SK-MEL-5 (cell line): ENCODE data around the gene SPAG16. TPM values are rescaled to one million over a fixed set of nuclear protein-coding genes. Genes with fewer than 3 reads are reported as not detected.
"Not testable (repeated sequence)": the region's sequence is repeated elsewhere in the genome, so short reads cannot be mapped to it uniquely, and the experiment has no call there.

ENCODE experiments used
- DNase-seq: peaks from one replicate; pipeline ENCODE4 v3.0.0-alpha.2; 2016; ENCODE audit warnings: low read depth, low spot score
- in situ Hi-C: cut with HindIII; loops from 2 replicates; pipeline ENCODE4 v1.10.0; 2016; ENCODE audit warnings: low sequenced_read_pairs, high pct_unique_total_duplicates, low pct_unique_long_range_greater_than_20kb
- total RNA-seq: library from RNA; depleted of rRNA; stranded (reverse); fragments of >200 nt; shearing (Covaris generic); gene quantifications from 2 replicates; pipeline ENCODE4 v1.2.3, GENCODE V29; 2014

Gene SPAG16
- total RNA-seq, 1 experiment from 2014 or later, result 17.4 TPM

- no peak for DNase-seq
- in situ Hi-C loops, result no loop called here
Measured at GRCh38 chr2:213703406-213704098, 419.3 kb downstream of the SPAG16 start.

- in situ Hi-C loops, result no loop called here
Measured at GRCh38 chr2:213710164-213710563, 425.9 kb downstream of the SPAG16 start.

DNA sequence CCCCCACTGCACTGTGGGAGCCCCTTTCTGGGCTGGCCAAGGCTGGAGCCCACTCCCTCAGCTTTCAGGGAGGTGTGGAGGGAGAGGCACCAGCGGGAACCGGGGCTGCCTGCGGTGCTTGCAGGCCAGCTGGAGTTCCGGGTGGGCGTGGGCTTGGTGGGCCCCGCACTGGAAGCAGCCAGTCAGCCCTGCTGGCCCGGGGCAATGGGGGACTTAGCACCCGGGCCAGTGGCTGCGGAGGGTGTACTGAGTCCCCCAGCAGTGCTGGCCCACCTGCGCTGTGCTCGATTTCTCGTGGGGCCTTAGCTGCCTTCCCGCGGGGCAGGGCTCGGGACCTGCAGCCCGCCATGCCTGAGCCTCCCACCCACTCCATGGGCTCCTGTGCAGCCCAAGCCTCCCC is 434.1 kb downstream of the SPAG16 start:
- in situ Hi-C loops, DNase-seq: not testable (repeated sequence)

More at GRCh38 chr2:213710164-213710563, 425.9 kb downstream of the SPAG16 start:
- no peak for DNase-seq

DNA sequence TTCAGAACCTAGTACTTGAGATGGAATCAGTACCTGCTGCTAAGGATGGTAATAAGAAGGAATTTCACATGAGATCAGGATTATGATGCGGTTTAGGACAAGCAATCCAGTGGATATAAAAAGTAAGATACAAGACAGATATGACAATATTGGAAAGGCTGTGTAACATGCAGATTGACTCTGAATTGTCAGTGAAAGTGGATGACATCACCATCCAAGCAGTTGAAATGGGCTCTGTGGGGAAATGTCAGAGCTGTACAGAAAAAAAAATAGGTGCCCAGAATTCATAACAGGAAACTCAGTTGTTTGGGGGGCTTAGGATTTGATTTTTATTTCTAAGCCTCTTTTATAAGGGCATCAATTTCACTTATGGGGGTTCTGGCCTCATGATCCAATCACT is 438.3 kb downstream of the SPAG16 start:
- no peak for DNase-seq
- in situ Hi-C loops, result no loop called here

GRCh38 chr2:213723041-213723560 is 438.8 kb downstream of the SPAG16 start:
- in situ Hi-C loops, result no loop called here

GRCh38 chr2:213723707-213724106 is 439.4 kb downstream of the SPAG16 start:
- no peak for DNase-seq
- in situ Hi-C loops, result no loop called here

More at GRCh38 chr2:213723041-213723560, 438.8 kb downstream of the SPAG16 start:
- no peak for DNase-seq

GRCh38 chr2:213726101-213726500 is 441.8 kb downstream of the SPAG16 start:
- no peak for DNase-seq
- in situ Hi-C loops, result no loop called here

- no peak for DNase-seq
- in situ Hi-C loops, result no loop called here
Measured at GRCh38 chr2:213733893-213734292, 449.6 kb downstream of the SPAG16 start.

DNA sequence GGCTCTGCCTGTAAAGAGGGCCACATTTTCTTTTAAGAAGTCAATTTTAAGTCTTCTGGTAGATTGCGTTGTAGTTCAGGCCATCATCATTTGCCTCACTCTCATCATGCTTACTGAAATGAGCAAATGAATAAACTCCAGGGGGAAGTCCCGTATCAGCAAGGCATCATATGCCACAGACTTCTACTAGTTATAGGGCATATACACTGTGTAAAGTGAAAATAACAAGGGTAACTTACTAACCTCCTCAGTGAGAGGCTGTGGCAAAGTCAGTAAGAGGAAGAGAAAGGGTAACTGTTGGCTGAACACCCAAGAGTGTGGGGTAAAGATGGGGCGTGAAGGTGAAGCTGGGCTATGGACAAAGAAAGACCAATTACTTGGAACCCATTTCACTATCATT is 456.2 kb downstream of the SPAG16 start:
- in situ Hi-C loops, result no loop called here
- no peak for DNase-seq

GRCh38 chr2:213751446-213751845 is 467.2 kb downstream of the SPAG16 start:
- DNase-seq, result no peak
- in situ Hi-C loops, result no loop called here

DNA sequence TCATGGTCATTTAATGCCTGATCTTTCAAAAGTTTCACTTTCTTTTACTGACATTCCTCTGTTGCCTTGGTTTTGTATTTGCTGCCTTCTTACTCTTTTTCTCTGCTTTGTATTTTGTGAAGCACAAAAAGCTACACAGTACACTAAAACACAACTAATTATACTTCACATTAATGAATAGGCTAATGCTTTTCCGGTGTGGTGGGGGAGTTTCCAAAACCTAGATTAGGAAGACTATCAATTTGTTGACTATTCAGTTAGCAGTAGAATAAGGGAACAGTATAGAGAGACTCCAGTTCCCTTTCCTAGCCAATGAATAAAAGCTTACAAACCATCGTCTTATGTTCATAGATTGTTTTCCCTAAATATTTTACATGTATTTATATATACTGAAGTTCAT is 468.3 kb downstream of the SPAG16 start:
- DNase-seq, result no peak
- in situ Hi-C loops, result no loop called here

DNA sequence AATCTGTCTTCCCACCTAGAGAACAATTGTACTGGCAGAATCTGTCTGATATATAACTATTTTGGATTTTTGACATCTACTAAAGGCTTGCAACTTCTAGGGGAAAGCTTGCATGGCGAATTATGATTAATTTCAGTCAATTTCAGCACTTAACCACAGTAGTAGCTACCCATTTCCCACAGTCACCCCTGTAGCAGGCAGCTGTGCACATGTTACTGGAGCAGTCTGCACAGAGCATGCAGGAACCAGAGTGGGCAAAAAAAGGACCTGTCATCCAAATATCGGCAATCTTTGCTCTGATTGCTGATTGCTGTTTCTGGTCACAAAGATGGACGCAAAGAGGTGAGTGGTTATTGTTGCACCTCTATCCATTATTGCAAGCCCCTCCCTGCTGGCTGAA is 473.3 kb downstream of the SPAG16 start:
- in situ Hi-C loops, result no loop called here
- no peak for DNase-seq

GRCh38 chr2:213763354-213763753 is 479.1 kb downstream of the SPAG16 start:
- DNase-seq, result no peak
- in situ Hi-C loops, result no loop called here

GRCh38 chr2:213763963-213764362 is 479.7 kb downstream of the SPAG16 start:
- no peak for DNase-seq
- in situ Hi-C loops, result no loop called here

- no peak for DNase-seq
Measured at GRCh38 chr2:213764849-213765248, 480.6 kb downstream of the SPAG16 start.

GRCh38 chr2:213766062-213766461 is 481.8 kb downstream of the SPAG16 start:
- DNase-seq, result no peak
- in situ Hi-C loops, result no loop called here

More at GRCh38 chr2:213764849-213765248, 480.6 kb downstream of the SPAG16 start:
- in situ Hi-C loops, result no loop called here

DNA sequence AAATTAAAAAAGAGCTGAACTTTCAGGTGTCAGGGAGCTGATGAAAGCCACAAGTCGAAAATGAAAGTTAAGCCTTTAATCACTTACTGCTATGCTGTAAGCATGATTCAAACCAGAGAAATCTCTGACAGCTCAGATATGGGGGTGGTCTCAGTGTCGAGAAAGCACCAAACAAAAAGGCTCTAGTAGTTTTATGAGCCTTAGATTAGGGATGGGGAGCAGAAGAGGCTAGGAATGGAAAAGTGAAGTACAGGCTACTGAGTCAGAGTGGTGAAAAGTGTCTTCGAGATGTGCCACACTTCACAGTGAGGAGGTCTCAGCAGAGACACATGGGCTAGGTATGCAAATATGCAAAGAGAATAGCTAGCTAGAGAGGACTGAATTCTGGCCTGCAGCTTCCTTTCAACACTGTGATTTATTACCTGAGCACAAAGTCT is 482.2 kb downstream of the SPAG16 start:
- DNase-seq, result no peak
- in situ Hi-C loops, result no loop called here

- in situ Hi-C loops, result no loop called here
Measured at GRCh38 chr2:213787869-213788268, 503.6 kb downstream of the SPAG16 start.

GRCh38 chr2:213789940-213790339 is 505.7 kb downstream of the SPAG16 start:
- in situ Hi-C loops, result no loop called here
- DNase-seq, result no peak

More at GRCh38 chr2:213787869-213788268, 503.6 kb downstream of the SPAG16 start:
- no peak for DNase-seq
